ENCODE measurements around the gene CAPN15. TPM values are rescaled to one million over a fixed set of nuclear protein-coding genes. Genes with fewer than 3 reads are reported as not detected.

The CAPN15 gene
- total RNA-seq, 1 donor from 2014 or later: 10.3 TPM

- DNase-seq: peak; percentile 63
These were observed 19.6 kb downstream of the CAPN15 start for GRCh38 chr16:546909-547770.

- no peak for DNase-seq
These were observed 21.1 kb downstream of the CAPN15 start for GRCh38 chr16:548586-548985.

GRCh38 chr16:549544-550263 lies 22.2 kb downstream of the CAPN15 start:
- DNase-seq: no peak

- DNase-seq: no peak
These were observed 23.7 kb downstream of the CAPN15 start for GRCh38 chr16:551210-551609.

GRCh38 chr16:552171-552570 lies 24.7 kb downstream of the CAPN15 start:
- no peak for DNase-seq

GRCh38 chr16:553601-554296 lies 26.2 kb downstream of the CAPN15 start:
- DNase-seq: no peak

GRCh38 chr16:554297-554621 lies 26.7 kb downstream of the CAPN15 start:
- no peak for DNase-seq

GRCh38 chr16:554640-555365 lies 27.3 kb downstream of the CAPN15 start:
- DNase-seq: no peak

GRCh38 chr16:555528-556473 lies 28.3 kb downstream of the CAPN15 start:
- DNase-seq: no peak

GRCh38 chr16:556474-557173 lies 29.1 kb downstream of the CAPN15 start:
- no peak for DNase-seq

- no peak for DNase-seq
These were observed 30.2 kb downstream of the CAPN15 start for GRCh38 chr16:557463-558297.

- DNase-seq: no peak
These were observed 30.9 kb downstream of the CAPN15 start for GRCh38 chr16:558298-559020.

GRCh38 chr16:559021-559380 lies 31.5 kb downstream of the CAPN15 start:
- DNase-seq: no peak

GRCh38 chr16:559411-560203 lies 32.1 kb downstream of the CAPN15 start:
- DNase-seq: no peak

GRCh38 chr16:560204-560700 lies 32.7 kb downstream of the CAPN15 start, which contains the start of gene PRR35:
TSS of gene PRR35 (plus strand) at chr16:560394. CDS start at chr16:563295, 2,901 bp downstream.
- no peak for DNase-seq

GRCh38 chr16:560701-561412 lies 33.3 kb downstream of the CAPN15 start:
- DNase-seq: no peak

- DNase-seq: no peak
These were observed 33.9 kb downstream of the CAPN15 start for GRCh38 chr16:561413-561794.

Measured in occipital lobe (tissue), 2 donors.